SU-DHL-6 (cell line): Measurements from ENCODE around the gene ZFAND6.

Source experiments
- EZH2phosphoT487 ChIP-seq: fragments of 200-600 bp; sonication (generic), shearing (Covaris generic); conservative IDR thresholded peaks from 2 replicates; pipeline ENCODE4 v1.6.1; 2018; ENCODE audit warnings: mild to moderate bottlenecking, antibody characterized with exemption, low read length, moderate library complexity, mixed read lengths
- TF ChIP-seq, protein P1 (sequence below): fragments of 200-600 bp; sonication (generic); IDR thresholded peaks from one replicate; pipeline ENCODE4 v1.5.1; 2017; ENCODE audit warnings: antibody characterized with exemption, mild to moderate bottlenecking, low read length, moderate library complexity; ENCODE audit not compliant: insufficient read depth, poor library complexity, severe bottlenecking

DNA sequence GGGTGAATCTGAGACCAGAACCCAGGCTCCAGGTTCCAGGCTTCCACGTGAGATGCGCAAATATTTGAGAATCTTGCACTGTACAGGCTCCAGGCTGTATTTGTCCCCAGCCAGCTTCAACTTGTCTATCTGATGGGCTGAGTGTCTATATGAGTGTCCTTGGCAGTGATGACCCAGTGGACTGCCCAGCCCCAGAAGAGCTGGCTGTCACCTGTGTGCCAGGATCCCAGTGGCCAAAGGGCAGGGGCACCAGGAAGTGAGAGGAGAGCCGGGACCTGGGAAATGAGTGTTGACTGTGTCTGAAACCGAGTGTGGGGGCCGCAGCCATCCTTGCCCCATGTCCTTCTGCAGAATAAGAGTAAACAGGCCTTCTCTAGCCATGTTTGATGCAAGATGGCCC is 103.7 kb downstream of the ZFAND6 start:
- TF ChIP-seq, protein P1, sequence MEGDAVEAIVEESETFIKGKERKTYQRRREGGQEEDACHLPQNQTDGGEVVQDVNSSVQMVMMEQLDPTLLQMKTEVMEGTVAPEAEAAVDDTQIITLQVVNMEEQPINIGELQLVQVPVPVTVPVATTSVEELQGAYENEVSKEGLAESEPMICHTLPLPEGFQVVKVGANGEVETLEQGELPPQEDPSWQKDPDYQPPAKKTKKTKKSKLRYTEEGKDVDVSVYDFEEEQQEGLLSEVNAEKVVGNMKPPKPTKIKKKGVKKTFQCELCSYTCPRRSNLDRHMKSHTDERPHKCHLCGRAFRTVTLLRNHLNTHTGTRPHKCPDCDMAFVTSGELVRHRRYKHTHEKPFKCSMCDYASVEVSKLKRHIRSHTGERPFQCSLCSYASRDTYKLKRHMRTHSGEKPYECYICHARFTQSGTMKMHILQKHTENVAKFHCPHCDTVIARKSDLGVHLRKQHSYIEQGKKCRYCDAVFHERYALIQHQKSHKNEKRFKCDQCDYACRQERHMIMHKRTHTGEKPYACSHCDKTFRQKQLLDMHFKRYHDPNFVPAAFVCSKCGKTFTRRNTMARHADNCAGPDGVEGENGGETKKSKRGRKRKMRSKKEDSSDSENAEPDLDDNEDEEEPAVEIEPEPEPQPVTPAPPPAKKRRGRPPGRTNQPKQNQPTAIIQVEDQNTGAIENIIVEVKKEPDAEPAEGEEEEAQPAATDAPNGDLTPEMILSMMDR, result no peak
- TF ChIP-seq EZH2phosphoT487, result no peak
